ENCODE data around the gene NUDT16L1. TPM values are rescaled to one million over a fixed set of nuclear protein-coding genes. Genes with fewer than 3 reads are reported as not detected.
"Not testable (repeated sequence)": the region's sequence is repeated elsewhere in the genome, so short reads cannot be mapped to it uniquely, and the experiment has no call there.

NUDT16L1 gene
- polyA plus RNA-seq, 1 experiment: 25.2 TPM

DNA sequence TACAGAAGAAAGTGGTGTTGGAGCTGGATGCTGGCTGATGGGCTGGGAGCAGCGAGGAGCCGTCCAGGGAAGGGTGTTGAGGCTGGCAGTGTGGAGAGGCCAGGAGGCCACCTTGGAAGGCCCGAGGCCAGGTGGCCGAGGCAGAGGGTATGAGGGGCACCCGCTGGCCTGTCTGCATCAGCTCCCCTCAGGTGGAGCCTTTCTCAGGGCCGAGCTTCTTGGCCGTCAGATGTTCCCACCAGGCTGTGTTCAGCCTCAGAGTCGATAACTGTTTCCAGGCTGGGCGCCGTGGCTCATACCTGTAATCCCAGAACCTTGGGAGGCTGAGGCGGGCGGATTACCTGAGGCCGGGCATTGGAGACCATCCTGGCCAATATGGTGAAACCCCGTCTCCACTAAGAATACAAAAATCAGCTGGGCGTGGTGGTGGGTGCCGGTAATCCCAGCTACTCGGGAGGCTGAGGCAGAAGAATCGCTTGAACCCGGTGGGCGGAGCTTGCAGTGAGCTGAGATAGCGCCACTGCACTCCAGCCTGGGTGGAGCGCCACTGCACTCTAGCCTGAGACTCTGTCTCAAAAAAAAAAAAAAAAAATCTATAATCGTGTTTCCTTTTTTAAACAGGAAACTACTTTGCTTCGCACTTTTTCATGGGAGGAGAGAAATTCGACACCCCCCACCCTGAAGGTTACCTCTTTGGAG lies 43.5 kb upstream of the NUDT16L1 start:
- Histone ChIP-seq H3K4me3 (ENCODE audit: low read depth, low read length) (no peak overlapping the region), H3K27ac (ENCODE audit: low read depth, low read length) (no peak overlapping the region), H3K9me3 (ENCODE audit: control insufficient read depth, insufficient read depth, low read length) (peaks cover 20% of the 10 kb centered on the region; the same call in 1 of the 2 replicates), H3K27me3 (ENCODE audit: control insufficient read depth, insufficient read depth, low read length) (no peaks in the 10 kb centered on the region)
- no peak for DNase-seq (ENCODE audit: low read depth, low spot score)
- TF ChIP-seq, protein P1, sequence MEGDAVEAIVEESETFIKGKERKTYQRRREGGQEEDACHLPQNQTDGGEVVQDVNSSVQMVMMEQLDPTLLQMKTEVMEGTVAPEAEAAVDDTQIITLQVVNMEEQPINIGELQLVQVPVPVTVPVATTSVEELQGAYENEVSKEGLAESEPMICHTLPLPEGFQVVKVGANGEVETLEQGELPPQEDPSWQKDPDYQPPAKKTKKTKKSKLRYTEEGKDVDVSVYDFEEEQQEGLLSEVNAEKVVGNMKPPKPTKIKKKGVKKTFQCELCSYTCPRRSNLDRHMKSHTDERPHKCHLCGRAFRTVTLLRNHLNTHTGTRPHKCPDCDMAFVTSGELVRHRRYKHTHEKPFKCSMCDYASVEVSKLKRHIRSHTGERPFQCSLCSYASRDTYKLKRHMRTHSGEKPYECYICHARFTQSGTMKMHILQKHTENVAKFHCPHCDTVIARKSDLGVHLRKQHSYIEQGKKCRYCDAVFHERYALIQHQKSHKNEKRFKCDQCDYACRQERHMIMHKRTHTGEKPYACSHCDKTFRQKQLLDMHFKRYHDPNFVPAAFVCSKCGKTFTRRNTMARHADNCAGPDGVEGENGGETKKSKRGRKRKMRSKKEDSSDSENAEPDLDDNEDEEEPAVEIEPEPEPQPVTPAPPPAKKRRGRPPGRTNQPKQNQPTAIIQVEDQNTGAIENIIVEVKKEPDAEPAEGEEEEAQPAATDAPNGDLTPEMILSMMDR (IDR thresholded peaks at IDR 0.05; ENCODE audit: low read depth, low read length): no peak
- POLR2A ChIA-PET: no interaction called here
- CTCF ChIA-PET: interaction anchor here (0.6 to 1.4 kb wide), 7 partner anchors 10 to 24 kb away, joined by 3 to 7 read pairs (median 4); no protein-coding TSS in a partner anchor

DNA sequence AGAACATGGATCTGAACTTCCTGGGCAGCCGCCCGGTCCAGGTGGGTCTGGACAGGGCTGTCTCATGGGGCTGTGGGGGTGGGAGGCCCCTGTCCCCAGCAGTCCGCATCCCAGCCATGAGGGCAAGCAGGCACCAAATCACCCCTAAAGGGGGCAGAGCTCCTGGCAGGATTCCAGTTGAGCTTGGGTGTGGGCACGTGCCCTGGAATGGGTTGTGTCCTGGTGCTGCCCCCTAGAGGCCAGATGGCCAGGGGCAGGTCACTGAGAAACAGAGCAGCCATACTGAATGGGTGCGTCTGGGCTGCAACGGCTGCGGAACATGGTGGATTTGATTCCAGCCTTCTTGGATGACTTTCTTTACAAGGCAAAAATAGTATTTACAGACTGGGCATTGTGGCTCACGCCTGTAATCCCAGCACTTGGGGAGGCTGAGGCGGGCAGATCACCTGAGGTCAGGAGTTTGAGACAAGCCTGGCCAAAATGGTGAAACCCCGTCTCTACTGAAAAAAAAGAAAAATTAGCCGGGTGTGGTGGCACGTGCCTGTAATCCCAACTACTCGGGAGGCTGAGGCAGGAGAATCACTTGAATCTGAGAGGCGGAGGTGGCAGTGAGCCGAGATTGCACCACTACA lies 42.8 kb upstream of the NUDT16L1 start:
- H3K27me3 ChIP-seq (ENCODE audit: control insufficient read depth, insufficient read depth, low read length); POLR2A ChIA-PET; DNase-seq (ENCODE audit: low read depth, low spot score); H3K4me3 ChIP-seq (ENCODE audit: low read depth, low read length); H3K27ac ChIP-seq (ENCODE audit: low read depth, low read length): not testable (repeated sequence)
- TF ChIP-seq, protein P1 (IDR thresholded peaks at IDR 0.05; ENCODE audit: low read depth, low read length): peak; percentile 63
- peaks cover 20% of the 10 kb centered on the region; the same call in 1 of the 2 replicates for H3K9me3 ChIP-seq (ENCODE audit: control insufficient read depth, insufficient read depth, low read length)
- CTCF ChIA-PET: interaction anchor here (0.5 to 1.4 kb wide), 8 partner anchors 9 to 25 kb away, joined by 3 to 7 read pairs (median 4); no protein-coding TSS in a partner anchor

DNA sequence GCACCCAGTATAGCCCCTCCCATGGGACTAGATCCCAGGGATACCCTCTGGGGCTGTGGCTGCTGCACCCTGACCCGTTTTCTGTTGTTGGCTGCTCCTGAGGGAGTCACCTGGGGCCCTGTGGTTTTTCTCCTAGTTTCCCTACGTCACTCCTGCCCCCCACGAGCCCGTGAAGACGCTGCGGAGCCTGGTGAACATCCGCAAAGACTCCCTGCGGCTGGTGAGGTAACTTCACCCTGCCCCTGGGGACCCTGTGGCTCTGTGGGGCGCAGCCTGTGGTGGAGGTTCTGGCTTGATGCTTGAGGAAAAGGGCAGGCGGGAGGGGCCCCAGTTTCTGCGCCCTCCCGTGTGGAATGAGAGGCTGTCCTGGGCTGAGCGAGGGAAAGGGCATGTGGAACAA lies 41.5 kb upstream of the NUDT16L1 start:
- POLR2A ChIA-PET: no interaction called here
- DNase-seq (ENCODE audit: low read depth, low spot score): no peak
- no peak overlapping the region for H3K4me3 ChIP-seq (ENCODE audit: low read depth, low read length)
- CTCF ChIA-PET: no interaction called here
- peaks cover 14% of the 10 kb centered on the region; the same call in 1 of the 2 replicates for H3K9me3 ChIP-seq (ENCODE audit: control insufficient read depth, insufficient read depth, low read length)
- H3K27me3 ChIP-seq (ENCODE audit: control insufficient read depth, insufficient read depth, low read length): no peaks in the 10 kb centered on the region
- H3K27ac ChIP-seq (ENCODE audit: low read depth, low read length): no peak overlapping the region
- TF ChIP-seq, protein P1 (IDR thresholded peaks at IDR 0.05; ENCODE audit: low read depth, low read length): no peak

DNA sequence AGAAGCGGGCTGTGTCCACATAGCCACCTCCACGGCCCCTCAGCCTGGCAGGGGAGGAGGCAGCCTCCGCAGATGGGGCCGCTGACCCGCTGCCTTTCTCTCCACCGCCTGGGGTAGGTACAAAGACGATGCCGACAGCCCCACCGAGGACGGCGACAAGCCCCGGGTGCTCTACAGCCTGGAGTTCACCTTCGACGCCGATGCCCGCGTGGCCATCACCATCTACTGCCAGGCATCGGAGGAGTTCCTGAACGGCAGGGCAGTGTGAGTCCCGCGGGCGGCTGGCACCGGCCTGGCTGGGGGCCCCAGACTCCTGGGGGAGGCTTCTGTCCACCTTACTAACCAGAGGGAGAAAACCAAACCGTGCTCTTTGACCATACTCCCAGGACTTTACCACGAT lies 40.8 kb upstream of the NUDT16L1 start:
- ChIA-PET CTCF (no interaction called here), POLR2A (no interaction called here)
- H3K27ac ChIP-seq (ENCODE audit: low read depth, low read length): no peak overlapping the region
- TF ChIP-seq, protein P1 (IDR thresholded peaks at IDR 0.05; ENCODE audit: low read depth, low read length): no peak
- peaks cover 9% of the 10 kb centered on the region; the same call in 1 of the 2 replicates for H3K9me3 ChIP-seq (ENCODE audit: control insufficient read depth, insufficient read depth, low read length)
- DNase-seq (ENCODE audit: low read depth, low spot score): no peak
- H3K27me3 ChIP-seq (ENCODE audit: control insufficient read depth, insufficient read depth, low read length): no peaks in the 10 kb centered on the region
- no peak overlapping the region for H3K4me3 ChIP-seq (ENCODE audit: low read depth, low read length)
